Psoas muscle (tissue), 8 donors: ENCODE data around the gene WDPCP. TPM values are rescaled to one million over a fixed set of nuclear protein-coding genes. Genes with fewer than 3 reads are reported as not detected.

Experiments
- ATAC-seq, 4 donors: fragments of 200-7000 bp; cut with Tn5 transposase; one replicate each; pipeline ENCODE4 v1.9.1; 2020; ENCODE audit warnings: moderate library complexity in 3 of 4, mild to moderate bottlenecking in 2 of 4
- DNase-seq, 2 donors: peaks; one replicate each; pipeline ENCODE4 v3.0.0-alpha.2; 2020
- H3K27ac ChIP-seq: fragments of 200-600 bp; one replicate; pipeline ENCODE4 v1.8.0; 2022
- H3K27me3 ChIP-seq, 3 donors: fragments of 200-600 bp in 1 of 3; one replicate each; pipeline versions ENCODE4 v1.6.1 to v1.8.0; 2013 to 2022; ENCODE audit warnings: low read length in 2 of 3, mild to moderate bottlenecking in 2 of 3, moderate library complexity in 1 of 3; ENCODE audit not compliant: insufficient read depth in 3 of 3
- H3K36me3 ChIP-seq, 2 donors: fragments of 200-600 bp in 1 of 2; one replicate each; pipeline versions ENCODE4 v1.6.1 to v1.8.0; 2013 to 2022; ENCODE audit warnings: low read depth in 1 of 2, mild to moderate bottlenecking in 1 of 2, moderate library complexity in 1 of 2; ENCODE audit not compliant: insufficient read depth in 1 of 2
- H3K4me1 ChIP-seq: fragments of 200-600 bp; one replicate; pipeline ENCODE4 v1.8.0; 2022
- H3K4me3 ChIP-seq: fragments of 200-600 bp; one replicate; pipeline ENCODE4 v1.8.0; 2022; ENCODE audit warnings: mild to moderate bottlenecking
- H3K9me3 ChIP-seq: fragments of 200-600 bp; one replicate; pipeline ENCODE4 v1.8.0; 2022
- CTCF ChIP-seq: fragments of 200-600 bp; IDR thresholded peaks from one replicate; pipeline ENCODE4 v1.8.0; 2022; ENCODE audit warnings: antibody characterized with exemption
- WGBS, 3 donors: extraction: QIAGEN DNeasy Blood & Tissue Kit; methylation state at CpG; one replicate each; pipeline versions ENCODE4 v1.1.6 to v1.1.7; 2013; 5-methylcytosine and 5-hydroxymethylcytosine counted together
- intact Hi-C, 2 donors: fragments of 100-400 bp; cut with DNase I; formaldehyde crosslinking; loops; one replicate each; pipeline versions ENCODE4 v1.11.0 to v1.14.2; 2022
- polyA plus RNA-seq, 3 donors: library from polyadenylated mRNA; stranded (reverse); fragments of 200-250 nt; gene quantifications; one replicate each; pipeline ENCODE4 v1.2.3, GENCODE V29; 2013
- total RNA-seq, 4 donors: library from RNA; stranded (reverse); fragmentation: NEBNext Ultra II Directional in 2 of 4; extraction: Animal tissue kit (Norgen Biotek cat#: 25700) in 2 of 4; gene quantifications; one replicate each; pipeline versions ENCODE4 v1.2.1 to v1.2.4, GENCODE V29; 2021 to 2023
- donor health status: healthy with polysubstance abuse.
- donor health status: DM: no; HTN: no; CAD: no; lungs with moderate emphysema.
- donor health status: Bipolar disorder and iron deficiency.
- donor health status: healthy.
- donor health status: DM: yes; HTN: yes; CAD: no.
- donor health status: DM: no; HTN: no; CAD: no.
- donor health status: DM: no; HTN: no; CAD: no.
- donor health status: DM: yes; HTN: yes; CAD: no.

WDPCP gene
- total and polyA plus RNA-seq, 7 donors: 1.7 to 17.2 (median 4.4) TPM

- no peak overlapping the region for H3K27ac ChIP-seq
- no peaks in the 10 kb centered on the region for H3K9me3 ChIP-seq
- intact Hi-C loops: no loop called here
- H3K4me3 ChIP-seq: no peak overlapping the region
- WGBS, 3 donors: 61 to 67% (median 65%) methylated on average over 4 of the region's 4 CpGs
- H3K36me3 ChIP-seq: peaks cover 23 to 84% of the 10 kb centered on the region in 2 donors
- TF ChIP-seq CTCF: no peak
- DNase-seq: no peak
- H3K27me3 ChIP-seq: no peaks in the 10 kb centered on the region
- H3K4me1 ChIP-seq: no peaks in the 10 kb centered on the region
- ATAC-seq: no peak
Observed at GRCh38 chr2:63604666-63605065, 16.4 kb upstream of the WDPCP start.

GRCh38 chr2:63600881-63601460 lies 12.7 kb upstream of the WDPCP start:
- 95 to 100% (median 95%) methylated on average over 1 of the region's 1 CpG for WGBS, 3 donors
- peaks cover 18 to 99% of the 10 kb centered on the region in 2 donors for H3K36me3 ChIP-seq

GRCh38 chr2:63598981-63599380 lies 10.7 kb upstream of the WDPCP start:
- Histone ChIP-seq H3K36me3 (peaks cover 8 to 99% of the 10 kb centered on the region in 2 donors), H3K27ac (no peak overlapping the region), H3K4me1 (no peaks in the 10 kb centered on the region), H3K27me3 (no peaks in the 10 kb centered on the region), H3K4me3 (no peak overlapping the region), H3K9me3 (no peaks in the 10 kb centered on the region)
- no peak for ATAC-seq
- 68 to 78% (median 71%) methylated on average over 2 of the region's 2 CpGs for WGBS, 3 donors
- no peak for TF ChIP-seq CTCF
- intact Hi-C loops: loop anchor here in 1 of 2 donors (10.0 kb wide), 1 partner anchor 266 kb away; no protein-coding TSS in a partner anchor
- DNase-seq: no peak

More at GRCh38 chr2:63600881-63601460, 12.7 kb upstream of the WDPCP start:
- Histone ChIP-seq H3K4me1 (no peaks in the 10 kb centered on the region), H3K27me3 (no peaks in the 10 kb centered on the region), H3K9me3 (no peaks in the 10 kb centered on the region), H3K27ac (no peak overlapping the region), H3K4me3 (no peak overlapping the region)
- intact Hi-C loops: no loop called here
- ATAC-seq (no peak), DNase-seq (no peak)
- no peak for TF ChIP-seq CTCF

GRCh38 chr2:63596401-63596883 lies 8.2 kb upstream of the WDPCP start:
- H3K36me3 ChIP-seq: peaks cover 4 to 84% of the 10 kb centered on the region in 2 donors
- 92 to 95% (median 94%) methylated on average over 2 of the region's 2 CpGs for WGBS, 3 donors
- peaks cover 14% of the 10 kb centered on the region for H3K4me1 ChIP-seq
- H3K27ac ChIP-seq: no peak overlapping the region
- no peak for TF ChIP-seq CTCF
- no peak for DNase-seq
- no peaks in the 10 kb centered on the region for H3K9me3 ChIP-seq
- intact Hi-C loops: loop anchor here in 1 of 2 donors (10.0 kb wide), 1 partner anchor 268 kb away; no protein-coding TSS in a partner anchor
- no peak overlapping the region for H3K4me3 ChIP-seq
- no peak for ATAC-seq
- H3K27me3 ChIP-seq: no peaks in the 10 kb centered on the region

- no peak for TF ChIP-seq CTCF
- H3K27me3 ChIP-seq: no peaks in the 10 kb centered on the region
- peaks cover 0 to 66% of the 10 kb centered on the region in 2 donors for H3K36me3 ChIP-seq
- H3K27ac ChIP-seq: no peak overlapping the region
- intact Hi-C loops: loop anchor here in 1 of 2 donors (10.0 kb wide), 1 partner anchor 270 kb away; no protein-coding TSS in a partner anchor
- DNase-seq (no peak), ATAC-seq (no peak)
- no peak overlapping the region for H3K4me3 ChIP-seq
- H3K4me1 ChIP-seq: peaks cover 31% of the 10 kb centered on the region
- no peaks in the 10 kb centered on the region for H3K9me3 ChIP-seq
- 80 to 90% (median 84%) methylated on average over 3 of the region's 3 CpGs for WGBS, 3 donors
Observed at GRCh38 chr2:63594660-63595059, 6.4 kb upstream of the WDPCP start.
